Cardiac muscle cell (in vitro differentiated cells and primary cell): ENCODE results near the gene C19orf33. TPM values are rescaled to one million over a fixed set of nuclear protein-coding genes. Genes with fewer than 3 reads are reported as not detected.
A peak's percentile ranks its signal among the peaks of the same experiment; 100 is the strongest.
"Not testable (repeated sequence)": the region's sequence is repeated elsewhere in the genome, so short reads cannot be mapped to it uniquely, and the experiment has no call there.

Experiments used
- DNase-seq, 2 donors: peaks; one replicate each; pipeline versions ENCODE4 v3.0.0 to v3.0.0-alpha.2; 2010 to 2017; ENCODE audit warnings: low read depth in 1 of 2, low spot score in 1 of 2
- H3K27ac ChIP-seq: fragments of 200-600 bp; sonication (generic); 2 replicates; pipeline ENCODE4 v1.5.1; 2016
- H3K27me3 ChIP-seq: fragments of 200-600 bp; sonication (generic); 2 replicates; pipeline ENCODE4 v1.6.0; 2016; ENCODE audit warnings: control low read depth
- H3K36me3 ChIP-seq: fragments of 200-600 bp; sonication (generic); 2 replicates; pipeline ENCODE4 v1.5.1; 2016; ENCODE audit warnings: control low read depth
- H3K4me1 ChIP-seq: fragments of 200-600 bp; sonication (generic); 2 replicates; pipeline ENCODE4 v1.8.1; 2017; ENCODE audit warnings: low read depth, mild to moderate bottlenecking, mixed run types
- H3K4me3 ChIP-seq: fragments of 200-600 bp; sonication (generic); 2 replicates; pipeline ENCODE4 v1.5.1; 2016; ENCODE audit warnings: mild to moderate bottlenecking
- H3K9me3 ChIP-seq: fragments of 200-600 bp; sonication (generic); 2 replicates; pipeline ENCODE4 v1.5.1; 2017; ENCODE audit warnings: low read depth, mild to moderate bottlenecking, control low read depth
- CTCF ChIP-seq: IDR thresholded peaks from 2 replicates; pipeline ENCODE4 v1.5.1; 2012; ENCODE audit warnings: low read depth, mild to moderate bottlenecking, low read length
- polyA plus RNA-seq: library from polyadenylated mRNA; unstranded; fragments of >200 nt; fragmentation: Nextera tagmentation; extraction: Ambion mirVana; gene quantifications from 2 replicates; pipeline ENCODE4 v1.2.1, GENCODE V29; 2016
- total RNA-seq: library from RNA; depleted of rRNA; stranded (reverse); fragments of >200 nt; gene quantifications from 2 replicates; pipeline ENCODE4 v1.2.3, GENCODE V29; 2016

The C19orf33 gene
- total and polyA plus RNA-seq, 2 experiments from 2014 or later = 0.77 to 2.7 TPM

- H3K27ac ChIP-seq = peak overlapping the region; percentile 67
These were observed 32.7 kb downstream of the C19orf33 start for GRCh38 chr19:38336638-38337359.

GRCh38 chr19:38337360-38337653 is 33.3 kb downstream of the C19orf33 start:
- H3K27ac ChIP-seq = peak overlapping the region; percentile 29
- H3K9me3 ChIP-seq = no peaks in the 10 kb centered on the region
- peak overlapping the region; percentile 62 for H3K4me3 ChIP-seq
- H3K36me3 ChIP-seq = no peaks in the 10 kb centered on the region
- TF ChIP-seq CTCF = no peak
- no peaks in the 10 kb centered on the region for H3K4me1 ChIP-seq
- H3K27me3 ChIP-seq = no peaks in the 10 kb centered on the region
- DNase-seq = no peak

More at GRCh38 chr19:38336638-38337359, 32.7 kb downstream of the C19orf33 start:
- peak; percentile 90 to 99 for DNase-seq
- Histone ChIP-seq H3K9me3 (no peaks in the 10 kb centered on the region), H3K27me3 (no peaks in the 10 kb centered on the region), H3K36me3 (no peaks in the 10 kb centered on the region), H3K4me1 (no peaks in the 10 kb centered on the region), H3K4me3 (peak overlapping the region; percentile 62)
- no peak for TF ChIP-seq CTCF

GRCh38 chr19:38339011-38339410 is 35.0 kb downstream of the C19orf33 start:
- H3K27ac ChIP-seq, H3K4me1 ChIP-seq, H3K36me3 ChIP-seq, H3K9me3 ChIP-seq, H3K27me3 ChIP-seq, DNase-seq, H3K4me3 ChIP-seq: not testable (repeated sequence)

DNA sequence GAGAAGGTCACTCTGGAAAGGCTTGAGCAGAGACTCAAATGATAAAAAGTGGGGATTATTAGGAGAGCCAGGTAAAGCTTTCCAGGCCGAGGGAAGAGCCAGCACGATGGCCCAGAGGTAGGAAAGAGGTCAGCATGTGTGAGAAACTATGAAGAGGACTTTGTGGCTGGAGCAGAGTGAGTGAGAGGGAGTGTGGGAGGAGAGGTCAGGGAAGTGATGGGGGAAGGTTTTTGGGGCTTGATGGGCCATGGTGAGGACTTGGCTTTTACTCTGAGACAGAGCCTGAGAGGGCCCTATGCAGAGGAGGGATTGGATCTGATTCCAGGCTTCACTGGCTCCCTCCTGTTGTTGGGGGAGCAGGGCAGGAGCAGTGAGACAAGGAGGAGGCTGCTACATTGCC is 36.9 kb downstream of the C19orf33 start:
- no peak for TF ChIP-seq CTCF
- Histone ChIP-seq H3K9me3 (no peaks in the 10 kb centered on the region), H3K4me1 (no peaks in the 10 kb centered on the region), H3K4me3 (no peak overlapping the region), H3K36me3 (no peaks in the 10 kb centered on the region), H3K27ac (no peak overlapping the region), H3K27me3 (no peaks in the 10 kb centered on the region)
- no peak for DNase-seq

DNA sequence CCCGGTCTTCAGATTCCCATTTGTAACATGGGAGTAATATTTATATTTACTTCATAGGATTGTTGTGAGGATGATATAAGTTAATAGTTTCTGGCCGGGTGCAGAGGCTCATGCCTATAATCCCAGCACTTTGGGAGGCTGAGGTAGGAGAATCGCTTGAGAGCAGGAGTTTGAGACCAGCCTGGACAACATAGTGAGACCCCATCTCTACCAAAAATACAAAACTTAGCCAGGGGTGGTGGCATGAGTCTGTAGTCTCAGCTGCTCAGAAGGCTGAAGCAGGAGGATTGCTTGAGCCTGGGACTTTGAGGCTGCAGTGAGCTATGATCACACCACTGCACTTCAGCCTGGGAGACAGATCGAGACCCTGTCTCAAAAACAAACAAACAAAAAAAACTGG is 42.8 kb downstream of the C19orf33 start:
- no peaks in the 10 kb centered on the region for H3K4me1 ChIP-seq
- H3K27me3 ChIP-seq = no peaks in the 10 kb centered on the region
- DNase-seq = no peak
- H3K27ac ChIP-seq = no peak overlapping the region
- no peak for TF ChIP-seq CTCF
- H3K9me3 ChIP-seq = no peaks in the 10 kb centered on the region
- H3K36me3 ChIP-seq = no peaks in the 10 kb centered on the region
- H3K4me3 ChIP-seq = no peak overlapping the region

DNA sequence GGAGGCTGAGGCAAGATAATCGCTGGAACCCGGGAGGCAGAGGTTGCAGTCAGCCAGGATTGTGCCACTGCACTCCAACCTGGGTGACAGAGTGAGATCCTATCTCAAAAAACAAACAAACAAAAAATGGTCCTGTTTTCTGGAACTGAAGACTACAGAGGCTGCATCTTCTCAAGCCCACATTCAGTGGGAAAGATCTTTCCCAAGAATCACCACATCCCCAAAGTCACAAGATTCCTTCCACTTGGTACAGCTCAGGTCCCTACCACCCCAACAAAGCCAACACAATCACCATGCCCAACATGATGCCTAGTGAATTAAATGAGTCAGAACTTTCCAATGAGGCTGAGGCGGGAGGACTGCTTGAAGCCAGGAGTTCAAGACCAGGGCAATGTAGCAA is 46.8 kb downstream of the C19orf33 start:
- no peak for DNase-seq
- no peak for TF ChIP-seq CTCF
- no peaks in the 10 kb centered on the region for H3K9me3 ChIP-seq

More for the DNA sequence above, 46.8 kb downstream of the C19orf33 start:
- Histone ChIP-seq H3K4me1 (no peaks in the 10 kb centered on the region), H3K4me3 (no peak overlapping the region), H3K36me3 (no peaks in the 10 kb centered on the region), H3K27me3 (no peaks in the 10 kb centered on the region), H3K27ac (no peak overlapping the region)
